A549 (cell line): ENCODE measurements around the gene MAP3K20. TPM values are rescaled to one million over a fixed set of nuclear protein-coding genes. Genes with fewer than 3 reads are reported as not detected.
A peak's percentile ranks its signal among the peaks of the same experiment; 100 is the strongest.

ENCODE experiments used
- ATAC-seq, 2 experiments: fragments of 200-7000 bp in 1 of 2; fragments of >200 bp in 1 of 2; cut with Nextera tagmentation in 1 of 2; cut with Tn5 transposase in 1 of 2; 3 replicates each; pipeline versions ENCODE4 v1.8.0 to v1.9.1; 2018 to 2020; ENCODE audit warnings: mild to moderate bottlenecking in 1 of 2, moderate library complexity in 1 of 2
- CTCF ChIA-PET: fragments of 300-600 bp; sonication (Branson Sonifier 250); formaldehyde crosslinking; extraction: SDS; loops from one replicate; lab custom pipeline; 2021; ENCODE audit warnings: antibody characterized with exemption, inconsistent platforms; lab: Yijun Ruan, JAX
- POLR2A ChIA-PET: fragments of 350-600 bp; formaldehyde crosslinking; extraction: SDS; loops from one replicate; lab custom pipeline; 2021; ENCODE audit warnings: antibody characterized with exemption, inconsistent platforms; lab: Yijun Ruan, JAX
- DNase-seq, 2 experiments: peaks; one replicate each; pipeline versions ENCODE4 v3.0.0 to v3.0.0-alpha.2; 2011 to 2016; ENCODE audit warnings: low read depth in 1 of 2, low spot score in 1 of 2
- FAIRE-seq: peaks from 2 replicates; lab custom pipeline; 2011; peaks lifted over from hg19 to GRCh38; lab: Jason Lieb, UNC
- H3K27ac ChIP-seq, 2 experiments: fragments of >200 bp; sonication (Bioruptor Twin); formaldehyde crosslinking; 3 replicates each; pipeline ENCODE4 v1.5.1; 2016 to 2017
- H3K4me1 ChIP-seq: fragments of >200 bp; sonication (Bioruptor Twin); formaldehyde crosslinking; 3 replicates; pipeline ENCODE4 v1.6.1; 2016
- H3K4me2 ChIP-seq: fragments of >200 bp; sonication (Bioruptor Twin); formaldehyde crosslinking; 3 replicates; pipeline ENCODE4 v1.6.1; 2016
- H3K4me3 ChIP-seq: fragments of >200 bp; sonication (Bioruptor Twin); formaldehyde crosslinking; 3 replicates; pipeline ENCODE4 v1.5.1; 2016
- H3K9me3 ChIP-seq: fragments of >200 bp; sonication (Bioruptor Twin); formaldehyde crosslinking; 3 replicates; pipeline ENCODE4 v1.6.1; 2016
- CBX8 ChIP-seq: fragments of 200-600 bp; sonication (generic); IDR thresholded peaks from 2 replicates; pipeline ENCODE4 v1.6.1; 2016
- CEBPB ChIP-seq, 2 experiments: fragments of >200 bp in 1 of 2; sonication (Bioruptor Twin) in 1 of 2; formaldehyde crosslinking in 1 of 2; IDR thresholded peaks; 2 replicates each; pipeline ENCODE4 v1.6.1; 2012 to 2016
- FOSL2 ChIP-seq, 2 experiments: fragments of 450-650 bp in 1 of 2; fragments of >200 bp in 1 of 2; sonication (Bioruptor Twin) in 1 of 2; formaldehyde crosslinking; IDR thresholded peaks; 2 replicates each; pipeline versions ENCODE4 v1.5.0 to v1.6.1; 2016 to 2020; ENCODE audit warnings: mild to moderate bottlenecking in 1 of 2, moderate library complexity in 1 of 2
- FOXS1 ChIP-seq: fragments of 250-450 bp; sonication (Bioruptor Pico); IDR thresholded peaks from 2 replicates; pipeline ENCODE4 v1.5.0; 2020; ENCODE audit warnings: mild to moderate bottlenecking, moderate library complexity
- GATA3 ChIP-seq: IDR thresholded peaks from 2 replicates; pipeline ENCODE4 v1.6.1; 2012; ENCODE audit warnings: borderline replicate concordance
- HOXA7 ChIP-seq: fragments of 250-450 bp; sonication (Bioruptor Pico); IDR thresholded peaks from 2 replicates; pipeline ENCODE4 v1.5.0; 2020; ENCODE audit warnings: mild to moderate bottlenecking, moderate library complexity
- HOXB13 ChIP-seq: fragments of 250-450 bp; sonication (Bioruptor Pico); IDR thresholded peaks from 2 replicates; pipeline ENCODE4 v1.5.0; 2020; ENCODE audit warnings: low read depth, mild to moderate bottlenecking, moderate library complexity
- JUNB ChIP-seq: fragments of >200 bp; sonication (Bioruptor Twin); formaldehyde crosslinking; IDR thresholded peaks from 2 replicates; pipeline ENCODE4 v1.6.1; 2016
- KDM1A ChIP-seq: fragments of 200-600 bp; sonication (generic); IDR thresholded peaks from 2 replicates; pipeline ENCODE4 v1.6.1; 2016; ENCODE audit warnings: low read depth, mild to moderate bottlenecking
- MAFK ChIP-seq: fragments of 450-650 bp; IDR thresholded peaks from 2 replicates; pipeline ENCODE4 v1.6.1; 2014; ENCODE audit not compliant: partially characterized antibody
- PHF8 ChIP-seq: fragments of 200-600 bp; sonication (generic); IDR thresholded peaks from 2 replicates; pipeline ENCODE4 v1.6.1; 2016; ENCODE audit warnings: low read depth, mild to moderate bottlenecking, antibody characterized with exemption, moderate library complexity, borderline replicate concordance
- POLR2AphosphoS2 ChIP-seq: conservative IDR thresholded peaks from 2 replicates; pipeline ENCODE4 v1.6.1; 2012; ENCODE audit warnings: low read length, improper control_type of control experiment, inconsistent platforms
- RARB ChIP-seq: fragments of 250-450 bp; sonication (Bioruptor Pico); IDR thresholded peaks from 2 replicates; pipeline ENCODE4 v1.8.0; 2021; ENCODE audit warnings: mild to moderate bottlenecking, moderate library complexity
- RFX5 ChIP-seq: fragments of 450-650 bp; IDR thresholded peaks from 2 replicates; pipeline ENCODE4 v1.7.1; 2014; ENCODE audit warnings: antibody characterized with exemption, mild to moderate bottlenecking, moderate library complexity
- RNF2 ChIP-seq: fragments of 200-600 bp; sonication (generic); IDR thresholded peaks from 2 replicates; pipeline ENCODE4 v1.6.1; 2016; ENCODE audit warnings: low read depth, mild to moderate bottlenecking, antibody characterized with exemption, moderate library complexity, borderline replicate concordance
- ZNF302 ChIP-seq: fragments of 250-450 bp; sonication (Bioruptor Pico); IDR thresholded peaks from 2 replicates; pipeline ENCODE4 v1.9.0; 2021; ENCODE audit warnings: inconsistent platforms, mild to moderate bottlenecking, moderate library complexity
- WGBS: methylation state at CpG from one replicate; pipeline ENCODE4 v1.1.6; 2017; ENCODE audit errors: missing lambda C conversion rate; 5-methylcytosine and 5-hydroxymethylcytosine counted together
- polyA plus RNA-seq, 4 experiments: library from polyadenylated mRNA; depleted of rRNA in 3 of 4; stranded (reverse); fragments of >200 nt; fragmentation: RNase III in 1 of 4; extraction: RNeasy Plus Mini Kit Qiagen cat#74134 plus additional on column Dnase treatment in 1 of 4; gene quantifications; 2 replicates in 3 of 4; 3 replicates in 1 of 4; pipeline ENCODE4 v1.2.3, GENCODE V29; 2011 to 2017
- TF ChIP-seq, protein P1 (sequence below): fragments of 250-450 bp; sonication (Bioruptor Pico); IDR thresholded peaks from 2 replicates; pipeline ENCODE4 v1.5.0; 2020; ENCODE audit warnings: low read depth, mild to moderate bottlenecking, moderate library complexity
- TF ChIP-seq, protein P2 (sequence below): fragments of >200 bp; sonication (Bioruptor Twin); formaldehyde crosslinking; IDR thresholded peaks from 3 replicates; pipeline ENCODE4 v1.6.1; 2016
- TF ChIP-seq, protein P3 (sequence below): IDR thresholded peaks from 2 replicates; pipeline ENCODE4 v1.6.1; 2012
- TF ChIP-seq, protein P4 (sequence below): fragments of 200-600 bp; sonication (generic); IDR thresholded peaks from 2 replicates; pipeline ENCODE4 v1.6.1; 2016; ENCODE audit warnings: antibody characterized with exemption, mild to moderate bottlenecking, moderate library complexity
- TF ChIP-seq, protein P5 (sequence below): fragments of >200 bp; sonication (Bioruptor Twin); formaldehyde crosslinking; IDR thresholded peaks from 2 replicates; pipeline ENCODE4 v1.6.1; 2016
- TF ChIP-seq, protein P6 (sequence below): IDR thresholded peaks from 2 replicates; pipeline ENCODE4 v1.6.1; 2012; ENCODE audit warnings: low read depth, borderline replicate concordance

MAP3K20 gene
- polyA plus RNA-seq, 2 of the 4 experiments (the other 2 are of a cell fraction): 34.7 to 80.7 TPM

DNA sequence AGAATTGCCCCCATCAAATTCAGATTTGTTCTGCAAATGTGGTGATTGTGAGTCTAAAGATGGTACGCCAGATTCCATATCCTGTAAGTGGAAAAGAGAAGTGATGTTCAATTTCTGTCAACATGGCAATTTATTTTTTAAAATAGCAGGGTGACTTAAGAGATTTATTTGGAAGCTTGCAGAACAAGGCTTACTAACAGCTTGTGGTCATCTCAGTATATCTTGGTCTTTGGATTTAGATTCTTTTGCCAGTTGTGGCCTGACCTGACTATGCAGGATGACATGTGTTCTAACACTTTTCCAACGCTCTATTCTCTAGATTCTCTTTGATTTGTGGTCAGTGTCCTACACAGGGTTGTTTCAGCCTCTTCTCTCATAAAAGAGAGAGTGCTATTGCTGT lies 74.4 kb downstream of the MAP3K20 start:
- no peak for ATAC-seq

DNA sequence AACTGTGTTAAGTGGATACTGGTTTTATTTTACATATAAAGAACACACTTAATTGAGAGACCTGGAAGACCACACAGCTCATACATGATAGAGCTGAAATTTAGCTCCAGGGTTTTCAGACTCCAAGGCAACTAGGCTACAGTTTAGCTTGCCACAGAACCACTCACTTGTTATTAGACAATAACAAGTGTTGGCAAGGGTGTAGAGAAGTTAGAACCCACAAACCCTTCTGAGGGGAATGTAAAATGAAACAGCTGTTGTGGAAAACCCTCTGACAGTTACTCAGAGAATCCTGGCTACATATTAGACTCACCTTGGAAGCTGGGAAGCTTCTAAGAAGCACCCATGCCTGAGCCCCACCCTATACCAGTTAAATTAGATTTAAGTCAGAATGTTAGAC lies 75.3 kb downstream of the MAP3K20 start:
- ATAC-seq (no peak), FAIRE-seq (no peak), DNase-seq (no peak)
- Histone ChIP-seq H3K4me1 (peaks cover 53% of the 10 kb centered on the region), H3K27ac (peak overlapping the region; percentile 60 to 88; a peak in 5 of 6 replicates), H3K4me3 (no peak overlapping the region), H3K4me2 (peak overlapping the region; percentile 74), H3K9me3 (peaks cover 3% of the 10 kb centered on the region; the same call in 2 of the 3 replicates)
- POLR2A ChIA-PET: no interaction called here
- CTCF ChIA-PET: interaction anchor here (1.0 to 2.0 kb wide), 4 partner anchors 9 to 30 kb away, joined by 3 to 5 read pairs (median 4); no protein-coding TSS in a partner anchor
- TF ChIP-seq ZNF302 (CRISPR knock-in tag): no peak
- TF ChIP-seq CBX8: no peak
- TF ChIP-seq KDM1A: no peak
- TF ChIP-seq POLR2AphosphoS2: no peak
- TF ChIP-seq FOXS1 (CRISPR knock-in tag): no peak
- TF ChIP-seq HOXB13 (CRISPR knock-in tag): no peak
- no peak for TF ChIP-seq RNF2
- TF ChIP-seq CEBPB (IDR thresholded peaks at IDR 0.05): no peak
- no peak for TF ChIP-seq HOXA7
- TF ChIP-seq GATA3: no peak
- TF ChIP-seq, protein P1, sequence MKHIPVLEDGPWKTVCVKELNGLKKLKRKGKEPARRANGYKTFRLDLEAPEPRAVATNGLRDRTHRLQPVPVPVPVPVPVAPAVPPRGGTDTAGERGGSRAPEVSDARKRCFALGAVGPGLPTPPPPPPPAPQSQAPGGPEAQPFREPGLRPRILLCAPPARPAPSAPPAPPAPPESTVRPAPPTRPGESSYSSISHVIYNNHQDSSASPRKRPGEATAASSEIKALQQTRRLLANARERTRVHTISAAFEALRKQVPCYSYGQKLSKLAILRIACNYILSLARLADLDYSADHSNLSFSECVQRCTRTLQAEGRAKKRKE: no peak
- TF ChIP-seq RFX5: no peak
- TF ChIP-seq PHF8: no peak
- TF ChIP-seq, all 56 proteins: peak for 0

More for the DNA sequence above, 74.4 kb downstream of the MAP3K20 start:
- POLR2A ChIA-PET: no interaction called here
- FAIRE-seq (no peak), DNase-seq (no peak)
- Histone ChIP-seq H3K4me1 (peaks cover 59% of the 10 kb centered on the region), H3K4me3 (no peak overlapping the region), H3K27ac (peak overlapping the region in 1 of 2 experiments; percentile 88; a peak in 3 of 6 replicates), H3K4me2 (no peak overlapping the region), H3K9me3 (no peaks in the 10 kb centered on the region)
- 86% methylated on average over 2 of the region's 2 CpGs for WGBS
- TF ChIP-seq, protein P2, sequence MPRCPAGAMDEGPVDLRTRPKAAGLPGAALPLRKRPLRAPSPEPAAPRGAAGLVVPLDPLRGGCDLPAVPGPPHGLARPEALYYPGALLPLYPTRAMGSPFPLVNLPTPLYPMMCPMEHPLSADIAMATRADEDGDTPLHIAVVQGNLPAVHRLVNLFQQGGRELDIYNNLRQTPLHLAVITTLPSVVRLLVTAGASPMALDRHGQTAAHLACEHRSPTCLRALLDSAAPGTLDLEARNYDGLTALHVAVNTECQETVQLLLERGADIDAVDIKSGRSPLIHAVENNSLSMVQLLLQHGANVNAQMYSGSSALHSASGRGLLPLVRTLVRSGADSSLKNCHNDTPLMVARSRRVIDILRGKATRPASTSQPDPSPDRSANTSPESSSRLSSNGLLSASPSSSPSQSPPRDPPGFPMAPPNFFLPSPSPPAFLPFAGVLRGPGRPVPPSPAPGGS: no peak
- no peak for TF ChIP-seq RARB (CRISPR knock-in tag)
- TF ChIP-seq MAFK: peak; percentile 78
- CTCF ChIA-PET: interaction anchor here (0.5 to 1.1 kb wide), 2 partner anchors 27 to 336 kb away, joined by 3 to 4 read pairs; no protein-coding TSS in a partner anchor

DNA sequence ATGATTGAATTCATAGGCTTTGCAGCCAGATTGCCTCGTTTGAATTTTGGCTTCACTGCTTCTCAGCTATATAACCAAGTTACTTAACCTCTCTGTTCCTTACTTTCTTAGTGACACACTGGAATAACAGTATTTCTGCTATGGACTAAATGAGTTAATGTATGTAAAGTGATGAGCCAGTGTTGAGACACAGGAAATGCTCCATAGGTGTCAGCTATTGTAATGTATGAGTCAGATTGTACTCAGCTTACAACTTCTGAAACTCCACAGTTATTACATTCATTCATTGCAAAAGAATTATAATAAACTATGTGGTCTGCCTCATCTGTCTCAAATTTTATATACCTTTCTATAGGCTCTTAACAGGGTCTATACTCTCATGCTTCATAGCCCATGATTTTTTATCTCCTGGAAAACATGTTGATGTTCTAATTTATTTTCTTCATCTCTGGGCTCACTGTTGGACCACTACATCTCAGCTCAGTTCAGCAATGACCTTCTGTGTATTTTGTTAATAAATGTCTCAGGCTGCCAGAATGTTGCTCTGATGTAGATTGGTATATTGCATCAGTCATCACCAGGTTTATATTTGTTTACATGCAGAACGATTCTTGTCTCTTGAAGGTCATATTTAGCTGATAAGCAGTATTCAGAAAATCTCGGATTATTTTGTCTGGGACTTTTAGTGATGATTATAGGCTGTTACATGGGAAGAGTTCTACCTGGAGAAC lies 76.2 kb downstream of the MAP3K20 start:
- peaks cover 11% of the 10 kb centered on the region; the same call in 2 of the 3 replicates for H3K9me3 ChIP-seq
- ChIA-PET CTCF (interaction anchor here (0.7 to 2.0 kb wide), 8 partner anchors 8 to 124 kb away, joined by 3 to 7 read pairs (median 4); no protein-coding TSS in a partner anchor), POLR2A (no interaction called here)
- WGBS: 2% methylated on average over 3 of the region's 3 CpGs
- no peak overlapping the region for H3K4me3 ChIP-seq
- peak overlapping the region; percentile 60 to 88 for H3K27ac ChIP-seq
- DNase-seq (peak in 1 of 2 experiments; percentile 38), ATAC-seq (peak; percentile 60 to 64; a peak in 4 of 6 replicates), FAIRE-seq (no peak)
- H3K4me2 ChIP-seq: peak overlapping the region; percentile 74
- H3K4me1 ChIP-seq: peaks cover 53% of the 10 kb centered on the region
- TF ChIP-seq, protein P3, sequence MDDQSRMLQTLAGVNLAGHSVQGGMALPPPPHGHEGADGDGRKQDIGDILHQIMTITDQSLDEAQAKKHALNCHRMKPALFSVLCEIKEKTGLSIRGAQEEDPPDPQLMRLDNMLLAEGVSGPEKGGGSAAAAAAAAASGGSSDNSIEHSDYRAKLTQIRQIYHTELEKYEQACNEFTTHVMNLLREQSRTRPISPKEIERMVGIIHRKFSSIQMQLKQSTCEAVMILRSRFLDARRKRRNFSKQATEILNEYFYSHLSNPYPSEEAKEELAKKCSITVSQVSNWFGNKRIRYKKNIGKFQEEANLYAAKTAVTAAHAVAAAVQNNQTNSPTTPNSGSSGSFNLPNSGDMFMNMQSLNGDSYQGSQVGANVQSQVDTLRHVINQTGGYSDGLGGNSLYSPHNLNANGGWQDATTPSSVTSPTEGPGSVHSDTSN: no peak
- peak; percentile 36; the same call in 1 of the 2 replicates for TF ChIP-seq FOSL2 (IDR thresholded peaks at IDR 0.05)
- peak; percentile 69 for TF ChIP-seq FOSL2 (CRISPR knock-in tag; IDR thresholded peaks at IDR 0.05)
- TF ChIP-seq JUNB: peak; percentile 74
- TF ChIP-seq RARB (CRISPR knock-in tag): no peak
- no peak for TF ChIP-seq GATA3
- TF ChIP-seq, protein P4, sequence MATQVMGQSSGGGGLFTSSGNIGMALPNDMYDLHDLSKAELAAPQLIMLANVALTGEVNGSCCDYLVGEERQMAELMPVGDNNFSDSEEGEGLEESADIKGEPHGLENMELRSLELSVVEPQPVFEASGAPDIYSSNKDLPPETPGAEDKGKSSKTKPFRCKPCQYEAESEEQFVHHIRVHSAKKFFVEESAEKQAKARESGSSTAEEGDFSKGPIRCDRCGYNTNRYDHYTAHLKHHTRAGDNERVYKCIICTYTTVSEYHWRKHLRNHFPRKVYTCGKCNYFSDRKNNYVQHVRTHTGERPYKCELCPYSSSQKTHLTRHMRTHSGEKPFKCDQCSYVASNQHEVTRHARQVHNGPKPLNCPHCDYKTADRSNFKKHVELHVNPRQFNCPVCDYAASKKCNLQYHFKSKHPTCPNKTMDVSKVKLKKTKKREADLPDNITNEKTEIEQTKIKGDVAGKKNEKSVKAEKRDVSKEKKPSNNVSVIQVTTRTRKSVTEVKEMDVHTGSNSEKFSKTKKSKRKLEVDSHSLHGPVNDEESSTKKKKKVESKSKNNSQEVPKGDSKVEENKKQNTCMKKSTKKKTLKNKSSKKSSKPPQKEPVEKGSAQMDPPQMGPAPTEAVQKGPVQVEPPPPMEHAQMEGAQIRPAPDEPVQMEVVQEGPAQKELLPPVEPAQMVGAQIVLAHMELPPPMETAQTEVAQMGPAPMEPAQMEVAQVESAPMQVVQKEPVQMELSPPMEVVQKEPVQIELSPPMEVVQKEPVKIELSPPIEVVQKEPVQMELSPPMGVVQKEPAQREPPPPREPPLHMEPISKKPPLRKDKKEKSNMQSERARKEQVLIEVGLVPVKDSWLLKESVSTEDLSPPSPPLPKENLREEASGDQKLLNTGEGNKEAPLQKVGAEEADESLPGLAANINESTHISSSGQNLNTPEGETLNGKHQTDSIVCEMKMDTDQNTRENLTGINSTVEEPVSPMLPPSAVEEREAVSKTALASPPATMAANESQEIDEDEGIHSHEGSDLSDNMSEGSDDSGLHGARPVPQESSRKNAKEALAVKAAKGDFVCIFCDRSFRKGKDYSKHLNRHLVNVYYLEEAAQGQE: no peak
- TF ChIP-seq, protein P5, sequence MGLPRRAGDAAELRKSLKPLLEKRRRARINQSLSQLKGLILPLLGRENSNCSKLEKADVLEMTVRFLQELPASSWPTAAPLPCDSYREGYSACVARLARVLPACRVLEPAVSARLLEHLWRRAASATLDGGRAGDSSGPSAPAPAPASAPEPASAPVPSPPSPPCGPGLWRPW: no peak
- TF ChIP-seq, protein P2: 0 out of 3 replicates have a peak, but pooled peaks have one; percentile 25
- TF ChIP-seq, protein P6, sequence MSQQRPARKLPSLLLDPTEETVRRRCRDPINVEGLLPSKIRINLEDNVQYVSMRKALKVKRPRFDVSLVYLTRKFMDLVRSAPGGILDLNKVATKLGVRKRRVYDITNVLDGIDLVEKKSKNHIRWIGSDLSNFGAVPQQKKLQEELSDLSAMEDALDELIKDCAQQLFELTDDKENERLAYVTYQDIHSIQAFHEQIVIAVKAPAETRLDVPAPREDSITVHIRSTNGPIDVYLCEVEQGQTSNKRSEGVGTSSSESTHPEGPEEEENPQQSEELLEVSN: no peak
